DND-41 (cell line): Measurements from ENCODE around the gene ABHD17C.

Source experiments
- CTCF ChIP-seq: IDR thresholded peaks from 2 replicates; pipeline ENCODE4 v1.5.1; 2012; ENCODE audit warnings: borderline replicate concordance, low read length, moderate library complexity, mild to moderate bottlenecking; ENCODE audit not compliant: poor library complexity, severe bottlenecking; ENCODE audit errors: extremely low read depth
- EZH2 ChIP-seq: IDR thresholded peaks from 3 replicates; pipeline ENCODE4 v1.6.1; 2012; ENCODE audit warnings: borderline replicate concordance, low read depth, mild to moderate bottlenecking, moderate library complexity, low read length, inconsistent platforms; ENCODE audit not compliant: severe bottlenecking

- TF ChIP-seq CTCF (no peak), EZH2 (no peak)
These were observed 20.9 kb upstream of the ABHD17C start for GRCh38 chr15:80674245-80674614.
